Activated T-cell treated with anti-CD3 and anti-CD28 coated beads, Interleukin-2, amount 50 U/mL, for 48 hours (primary cell): Measurements from ENCODE around the gene CNNM2.
"Not testable (repeated sequence)": the region's sequence is repeated elsewhere in the genome, so short reads cannot be mapped to it uniquely, and the experiment has no call there.

Experiments used
- DNase-seq, 2 experiments: peaks; one replicate each; pipeline ENCODE4 v3.0.0-alpha.2; 2020

Gene CNNM2

GRCh38 chr10:102970562-102971340 is 52.7 kb downstream of the CNNM2 start:
- DNase-seq = no peak

DNA sequence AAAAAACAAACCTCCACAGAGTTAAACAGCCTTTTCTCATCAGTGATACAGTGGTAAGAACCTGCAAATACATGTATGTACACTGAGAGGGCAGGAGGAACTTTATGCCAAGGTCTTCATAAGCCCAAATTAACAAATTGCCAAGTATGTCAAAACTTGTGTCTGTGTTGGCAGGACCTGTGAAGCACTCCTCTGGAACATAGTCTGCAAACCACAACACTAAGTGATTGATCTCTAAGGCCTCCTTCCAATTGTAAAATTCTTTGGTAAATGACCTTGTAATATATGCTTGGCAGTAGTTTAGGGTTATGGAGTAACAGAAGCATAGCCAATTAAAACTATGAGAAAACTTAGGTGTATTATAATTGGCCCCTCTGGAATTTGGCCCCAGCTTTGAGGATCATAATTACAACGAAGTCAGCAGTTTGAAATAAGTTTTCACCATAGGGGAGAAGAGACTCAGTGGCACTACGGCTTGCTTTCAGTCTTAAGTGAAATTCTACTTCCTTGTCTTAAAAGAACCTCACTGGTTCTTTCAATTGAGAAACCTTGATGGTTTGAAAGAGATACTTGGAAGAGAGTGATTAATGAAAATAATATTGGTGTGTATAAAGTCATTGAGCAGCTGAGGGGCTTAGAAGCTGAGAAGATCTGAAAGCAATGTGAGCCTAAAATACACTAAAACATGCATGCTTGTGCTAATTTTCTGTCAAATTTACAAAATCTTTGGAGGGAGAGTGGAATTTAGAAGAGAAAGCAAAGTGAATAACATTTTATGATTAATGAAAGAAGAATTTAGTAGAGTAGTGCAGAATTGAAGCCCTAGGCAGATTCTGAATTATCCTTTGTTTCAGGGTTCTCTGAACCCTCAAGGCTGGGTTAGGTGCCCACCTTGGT is 57.6 kb downstream of the CNNM2 start:
- no peak for DNase-seq

- DNase-seq = not testable (repeated sequence)
Observed at GRCh38 chr10:102976380-102976726, 58.3 kb downstream of the CNNM2 start.

GRCh38 chr10:102982296-102982695 is 64.2 kb downstream of the CNNM2 start:
- no peak for DNase-seq

GRCh38 chr10:102984086-102984485 is 66.0 kb downstream of the CNNM2 start:
- DNase-seq = no peak

GRCh38 chr10:102985811-102986210 is 67.7 kb downstream of the CNNM2 start:
- DNase-seq = no peak

DNA sequence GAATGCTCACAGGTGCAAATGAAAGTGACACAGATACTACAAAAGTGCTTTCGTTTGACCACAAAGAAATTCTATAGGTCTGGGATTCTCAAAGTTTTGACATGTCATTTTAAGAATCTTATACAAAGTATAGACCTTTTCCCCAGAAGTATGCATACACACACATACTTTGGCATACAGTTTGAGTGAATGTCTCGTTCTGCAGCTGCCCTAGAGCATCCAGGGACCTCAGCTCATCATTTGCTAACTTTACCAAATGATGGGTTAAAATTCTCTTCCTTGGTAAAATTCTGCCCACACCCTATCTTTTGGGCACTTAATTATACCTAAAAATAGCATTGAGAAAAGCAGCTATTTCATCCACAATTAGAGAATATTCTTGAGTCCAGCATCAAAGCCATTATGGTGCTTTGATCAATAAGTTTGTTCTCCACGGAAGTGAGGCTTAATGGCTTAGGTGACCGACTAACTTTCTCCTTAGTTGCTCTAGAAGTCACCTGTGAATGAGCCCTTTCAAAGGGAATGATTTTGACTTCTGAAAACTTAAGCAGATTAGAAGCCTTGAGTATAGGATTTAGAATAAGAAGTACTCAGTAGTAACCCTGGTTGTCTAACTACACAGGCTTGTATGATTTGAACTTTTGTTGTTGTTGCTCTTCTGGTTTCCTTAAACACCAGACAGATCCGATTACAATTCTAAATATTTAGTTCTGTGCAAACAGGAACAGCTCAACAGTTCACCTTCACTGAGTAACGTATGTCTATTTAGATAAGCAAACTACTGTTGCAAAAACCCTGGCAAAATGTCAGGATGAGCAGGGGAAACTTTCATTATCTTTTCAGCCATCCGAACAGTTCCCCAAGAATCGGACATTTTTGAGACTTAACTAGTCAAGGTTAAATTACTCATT is 70.6 kb downstream of the CNNM2 start:
- DNase-seq = no peak

DNA sequence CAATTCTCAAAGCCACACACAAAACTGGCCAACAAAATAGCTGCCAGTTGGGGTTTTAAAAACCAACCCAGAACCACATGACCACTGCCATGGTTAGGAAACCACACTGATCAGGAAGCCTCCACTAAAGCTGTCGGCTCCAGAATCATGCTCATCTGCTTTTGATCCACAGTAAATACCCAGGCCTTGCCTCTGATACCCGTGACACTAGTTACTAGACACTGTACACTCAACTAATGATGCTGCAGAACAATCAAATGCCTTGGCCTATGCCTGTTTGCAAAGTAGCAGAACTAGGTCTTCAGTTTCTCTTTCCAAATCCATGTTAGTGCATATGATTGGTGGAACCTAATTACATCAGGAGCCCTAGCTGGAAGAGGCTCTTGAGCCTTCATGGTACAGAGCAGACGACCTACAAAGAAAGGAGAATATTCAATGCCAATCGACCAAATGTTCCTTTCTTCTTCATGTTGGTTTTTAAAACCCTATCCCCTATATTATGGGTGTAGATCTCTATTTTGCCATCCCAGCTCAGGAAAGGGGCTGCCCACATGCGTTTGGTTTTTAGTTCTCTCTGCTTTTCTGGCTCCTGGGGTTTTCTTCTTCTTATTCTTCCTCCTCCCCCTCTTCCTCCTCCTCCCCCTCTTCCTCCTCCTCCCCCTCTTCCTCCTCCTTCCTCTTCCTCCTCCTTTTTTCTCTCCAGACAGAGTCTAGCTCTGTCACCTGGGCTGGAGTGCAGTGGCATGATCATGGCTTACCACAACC is 76.6 kb downstream of the CNNM2 start:
- DNase-seq = no peak

DNA sequence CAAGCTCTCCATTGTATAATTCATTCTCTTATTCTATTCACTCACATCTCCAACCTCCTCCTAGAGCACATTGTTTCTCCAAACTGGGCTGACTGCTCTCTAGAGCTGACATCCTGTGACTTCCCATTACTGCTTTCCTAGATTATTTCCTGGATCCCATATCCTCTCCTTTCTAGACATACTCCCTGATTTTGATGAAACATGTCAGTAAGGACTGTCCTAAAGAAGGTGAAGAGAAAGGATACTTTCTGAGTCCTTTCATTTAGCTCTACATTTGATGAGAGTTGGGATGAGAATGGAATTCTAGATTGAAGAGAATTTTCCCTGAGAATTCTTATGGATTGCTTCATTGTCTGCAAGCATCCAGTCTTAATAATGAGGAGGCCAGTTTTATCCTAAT is 78.8 kb downstream of the CNNM2 start:
- no peak for DNase-seq

DNA sequence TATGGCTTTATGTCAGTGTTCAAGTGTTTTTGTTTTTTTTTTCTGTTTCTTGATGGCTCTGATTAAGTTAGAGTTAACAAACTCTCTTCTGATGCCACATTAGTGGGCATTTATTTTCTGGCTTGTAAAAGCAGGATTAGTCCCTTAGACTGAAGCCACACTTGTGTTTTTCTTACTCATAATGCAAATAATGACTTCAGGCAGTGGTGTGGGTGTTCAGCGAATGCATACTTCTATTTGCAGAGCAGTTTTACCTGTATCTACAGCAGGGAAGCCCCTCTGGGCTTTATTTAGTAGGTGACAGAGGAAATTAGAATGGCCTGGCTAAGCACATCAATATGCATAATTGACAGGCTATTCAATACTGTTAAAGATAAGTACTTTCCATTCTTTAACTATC is 79.9 kb downstream of the CNNM2 start:
- no peak for DNase-seq

- no peak for DNase-seq
Observed at GRCh38 chr10:102998399-102998907, 80.4 kb downstream of the CNNM2 start.

GRCh38 chr10:103000050-103000449 is 82.0 kb downstream of the CNNM2 start:
- not testable (repeated sequence) for DNase-seq

DNA sequence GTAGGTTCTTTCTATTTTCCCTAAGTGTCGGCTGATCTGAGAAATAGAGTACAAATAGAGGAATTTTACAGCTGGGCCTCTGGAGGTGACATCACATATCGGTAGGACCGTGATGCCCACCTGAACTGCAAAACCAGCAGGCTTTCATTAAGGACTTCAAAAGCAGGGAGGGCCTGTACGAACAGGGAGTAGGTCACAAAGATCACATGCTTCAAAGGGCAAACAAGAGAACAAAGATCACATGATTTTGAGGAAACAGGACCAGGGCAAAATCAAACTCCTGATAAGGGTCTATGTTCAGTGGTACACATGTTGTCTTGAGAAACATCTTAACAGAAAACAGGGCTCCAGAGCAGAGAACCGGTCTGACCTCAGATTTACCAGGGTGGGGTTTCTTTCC is 88.9 kb downstream of the CNNM2 start:
- DNase-seq = no peak

GRCh38 chr10:103013416-103013815 is 95.3 kb downstream of the CNNM2 start:
- no peak for DNase-seq

- no peak for DNase-seq
Observed at GRCh38 chr10:103019425-103019824, 101.3 kb downstream of the CNNM2 start.

- no peak for DNase-seq
Observed at GRCh38 chr10:103021150-103021899, 103.2 kb downstream of the CNNM2 start.

GRCh38 chr10:103021900-103022293 is 103.8 kb downstream of the CNNM2 start:
- DNase-seq = no peak

- DNase-seq = no peak
Observed at GRCh38 chr10:103025696-103026095, 107.6 kb downstream of the CNNM2 start.

- DNase-seq = no peak
Observed at GRCh38 chr10:103038570-103038969, 120.5 kb downstream of the CNNM2 start.

DNA sequence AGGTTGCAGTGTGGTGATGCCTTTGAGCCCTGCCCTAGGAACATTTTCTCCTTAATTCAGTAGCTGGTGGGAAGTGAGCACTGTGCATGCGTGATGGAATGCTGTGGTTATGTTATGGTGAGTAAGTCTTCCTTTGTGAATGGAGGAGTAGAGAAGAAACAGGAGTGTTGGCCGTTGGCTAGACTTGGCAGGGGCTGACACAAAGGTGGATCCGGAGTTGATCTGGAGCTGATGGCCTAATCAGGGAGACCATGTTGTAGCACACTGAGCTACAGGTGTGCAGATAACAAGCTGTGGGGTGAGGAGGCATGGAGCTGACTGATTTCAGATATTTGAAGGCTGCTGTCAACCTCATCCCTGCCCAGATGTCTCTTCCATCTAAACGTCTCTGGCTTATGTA is 122.3 kb downstream of the CNNM2 start:
- no peak for DNase-seq

GRCh38 chr10:103041391-103041790 is 123.3 kb downstream of the CNNM2 start:
- no peak for DNase-seq
